Right renal pelvis (tissue), 4 donors: ENCODE measurements around the gene MRPL55. TPM values are rescaled to one million over a fixed set of nuclear protein-coding genes. Genes with fewer than 3 reads are reported as not detected.

Source experiments
- DNase-seq, 4 donors: peaks; one replicate each; pipeline ENCODE4 v3.0.0-alpha.2; 2013; ENCODE audit warnings: low read depth in 4 of 4, low spot score in 3 of 4, missing footprints in 1 of 4
- polyA plus RNA-seq, 4 donors: library from polyadenylated mRNA; unstranded; fragments of 120-200 nt; gene quantifications; one replicate each; pipeline ENCODE4 v1.2.1, GENCODE V29; 2013; ENCODE audit not compliant: insufficient read length in 4 of 4

Gene MRPL55
- polyA plus RNA-seq, 4 donors = 38.7 to 54.9 (median 42.9) TPM

DNA sequence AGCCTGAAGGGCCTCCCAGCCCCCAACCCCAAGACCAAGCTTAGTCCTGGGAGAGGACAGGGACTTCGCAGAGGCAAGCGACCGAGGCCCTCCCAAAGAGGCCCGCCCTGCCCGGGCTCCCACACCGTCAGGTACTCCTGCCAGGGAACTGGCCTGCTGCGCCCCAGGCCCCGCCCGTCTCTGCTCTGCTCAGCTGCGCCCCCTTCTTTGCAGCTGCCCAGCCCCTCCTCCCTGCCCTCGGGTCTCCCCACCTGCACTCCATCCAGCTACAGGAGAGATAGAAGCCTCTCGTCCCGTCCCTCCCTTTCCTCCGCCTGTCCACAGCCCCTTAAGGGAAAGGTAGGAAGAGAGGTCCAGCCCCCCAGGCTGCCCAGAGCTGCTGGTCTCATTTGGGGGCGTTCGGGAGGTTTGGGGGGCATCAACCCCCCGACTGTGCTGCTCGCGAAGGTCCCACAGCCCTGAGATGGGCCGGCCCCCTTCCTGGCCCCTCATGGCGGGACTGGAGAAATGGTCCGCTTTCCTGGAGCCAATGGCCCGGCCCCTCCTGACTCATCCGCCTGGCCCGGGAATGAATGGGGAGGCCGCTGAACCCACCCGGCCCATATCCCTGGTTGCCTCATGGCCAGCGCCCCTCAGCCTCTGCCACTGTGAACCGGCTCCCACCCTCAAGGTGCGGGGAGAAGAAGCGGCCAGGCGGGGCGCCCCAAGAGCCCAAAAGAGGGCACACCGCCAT lies 48.5 kb downstream of the MRPL55 start:
- DNase-seq = no peak

DNA sequence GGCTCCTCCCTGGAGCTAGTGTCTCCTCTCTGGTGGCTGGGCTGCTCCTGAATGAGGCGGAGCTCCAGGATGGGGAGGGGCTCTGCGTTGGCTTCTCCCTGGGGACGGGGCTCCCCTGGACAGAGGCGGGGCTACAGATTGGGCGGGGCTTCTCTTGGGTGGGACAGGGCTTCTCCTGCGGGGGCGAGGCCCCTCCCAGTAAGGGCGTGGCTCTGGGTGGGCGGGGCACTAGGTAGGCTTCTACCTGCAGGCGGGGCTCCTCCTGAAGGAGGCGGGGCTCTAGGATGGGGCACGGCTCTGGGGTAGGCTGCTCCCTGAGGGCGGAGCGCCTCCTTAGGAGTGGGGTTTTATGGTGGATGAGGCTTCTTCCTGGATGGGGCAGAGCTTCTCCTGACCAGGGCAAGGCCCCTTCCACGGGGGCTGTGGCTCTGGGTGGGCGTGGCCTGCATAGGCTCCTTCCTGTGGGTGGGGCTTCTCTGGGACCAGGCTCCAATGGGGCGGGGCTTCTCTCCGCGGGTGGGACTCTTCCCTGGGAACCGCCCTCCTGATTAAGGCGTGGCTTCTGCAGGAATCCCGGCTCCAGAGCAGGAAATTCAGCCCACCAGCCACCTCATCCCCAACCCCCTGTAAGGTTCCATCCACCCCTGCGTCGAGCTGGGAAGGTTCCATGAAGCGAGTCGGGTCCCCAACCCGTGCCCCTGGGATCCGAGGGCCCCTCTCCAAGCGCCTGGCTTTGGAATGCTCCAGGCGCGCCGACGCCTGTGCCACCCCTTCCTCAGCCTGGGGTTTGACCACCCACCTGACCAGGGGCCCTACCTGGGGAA lies 49.3 kb downstream of the MRPL55 start:
- DNase-seq = no peak

- no peak for DNase-seq
Observed at GRCh38 chr1:228058949-228059633, 50.0 kb downstream of the MRPL55 start.

GRCh38 chr1:228058172-228058948 lies 50.7 kb downstream of the MRPL55 start:
- DNase-seq = no peak

Other genes with a start within 250 kb of the MRPL55 start
- gene WNT9A, start 161.4 kb downstream of the MRPL55 start, polyA plus RNA-seq = 1 to 10 TPM; 1.0 to 1.7 (median 1.2) TPM
- gene WNT3A, start 102.3 kb downstream of the MRPL55 start, polyA plus RNA-seq = under 1 TPM; 0.19 to 0.49 (median 0.22) TPM
- 100 to 1,000 TPM; 326 to 381 (median 336) TPM for gene ARF1, start 26.6 kb downstream of the MRPL55 start, polyA plus RNA-seq
- gene C1orf35, start 6.0 kb downstream of the MRPL55 start, polyA plus RNA-seq = 10 to 100 TPM; 13.8 to 23.8 (median 14.7) TPM
- gene GUK1, start 31.0 kb upstream of the MRPL55 start, polyA plus RNA-seq = 100 to 1,000 TPM in 2 of 4 donors, 10 to 100 TPM in 2; 99.3 to 181 (median 101) TPM
- gene GJC2, start 40.6 kb upstream of the MRPL55 start, polyA plus RNA-seq = 1 to 10 TPM in 1 of 4 donors, under 1 TPM in 3; 0.56 to 1.2 (median 0.63) TPM
- 1 to 10 TPM; 4.4 to 6.4 (median 5.2) TPM for gene IBA57, start 56.5 kb upstream of the MRPL55 start, polyA plus RNA-seq
- gene OBSCN, start 98.7 kb upstream of the MRPL55 start, polyA plus RNA-seq = 10 to 100 TPM; 24.6 to 31.8 (median 28.1) TPM